Keratinocyte (primary cell): ENCODE results near the gene RAB3IL1. TPM values are rescaled to one million over a fixed set of nuclear protein-coding genes. Genes with fewer than 3 reads are reported as not detected.

Experiments
- DNase-seq: peaks from one replicate; pipeline ENCODE4 v3.0.0-alpha.2; 2011; ENCODE audit warnings: low read depth, missing footprints, low spot score
- FAIRE-seq: peaks from 2 replicates; lab custom pipeline; 2011; peaks lifted over from hg19 to GRCh38; lab: Jason Lieb, UNC
- H2AFZ ChIP-seq: 2 replicates; pipeline ENCODE4 v1.6.0; 2012; ENCODE audit warnings: low read length, control low read depth, inconsistent platforms; ENCODE audit not compliant: control insufficient read depth
- H3K27ac ChIP-seq: 2 replicates; pipeline ENCODE4 v1.5.1; 2011; ENCODE audit warnings: low read length; ENCODE audit not compliant: control insufficient read depth, insufficient read depth
- H3K27me3 ChIP-seq: 3 replicates; pipeline ENCODE4 v1.6.0; 2011; ENCODE audit warnings: low read length; ENCODE audit not compliant: control insufficient read depth, insufficient read depth; ENCODE audit errors: extremely low read depth
- H3K36me3 ChIP-seq, 2 experiments: 2 replicates in 1 of 2; 3 replicates in 1 of 2; pipeline ENCODE4 v1.5.1; 2011; ENCODE audit warnings: low read length in 2 of 2, mild to moderate bottlenecking in 1 of 2; ENCODE audit not compliant: control insufficient read depth in 2 of 2, insufficient read depth in 2 of 2; ENCODE audit errors: extremely low read depth in 1 of 2
- H3K4me1 ChIP-seq: 3 replicates; pipeline ENCODE4 v1.5.1; 2011; ENCODE audit warnings: low read length; ENCODE audit not compliant: control insufficient read depth, insufficient read depth; ENCODE audit errors: extremely low read depth
- H3K4me2 ChIP-seq: 3 replicates; pipeline ENCODE4 v1.6.0; 2011; ENCODE audit warnings: low read depth, low read length; ENCODE audit not compliant: control insufficient read depth, insufficient read depth; ENCODE audit errors: extremely low read depth
- H3K4me3 ChIP-seq, 3 experiments: fragments of 200-600 bp in 1 of 3; sonication (generic) in 1 of 3; 2 replicates in 2 of 3; 3 replicates in 1 of 3; pipeline ENCODE4 v1.5.1; 2011 to 2016; ENCODE audit warnings: low read length in 3 of 3, mild to moderate bottlenecking in 3 of 3, control low read depth in 2 of 3, inconsistent platforms in 1 of 3, low read depth in 1 of 3, mixed read lengths in 1 of 3, mixed run types in 1 of 3, moderate library complexity in 1 of 3; ENCODE audit not compliant: control insufficient read depth in 2 of 3, insufficient read depth in 2 of 3; ENCODE audit errors: extremely low read depth in 1 of 3
- H3K79me2 ChIP-seq: 2 replicates; pipeline ENCODE4 v1.6.0; 2012; ENCODE audit warnings: low read length; ENCODE audit not compliant: control insufficient read depth, insufficient read depth
- H3K9ac ChIP-seq: 3 replicates; pipeline ENCODE4 v1.6.0; 2011; ENCODE audit warnings: low read length; ENCODE audit not compliant: control insufficient read depth, insufficient read depth; ENCODE audit errors: extremely low read depth
- H3K9me1 ChIP-seq: 3 replicates; pipeline ENCODE4 v1.6.0; 2011; ENCODE audit warnings: low read length; ENCODE audit not compliant: control insufficient read depth, insufficient read depth; ENCODE audit errors: extremely low read depth
- H3K9me3 ChIP-seq: 2 replicates; pipeline ENCODE4 v1.5.1; 2012; ENCODE audit warnings: low read depth, low read length; ENCODE audit not compliant: control insufficient read depth
- H4K20me1 ChIP-seq: 3 replicates; pipeline ENCODE4 v1.6.0; 2011; ENCODE audit warnings: low read length; ENCODE audit not compliant: control insufficient read depth, insufficient read depth; ENCODE audit errors: extremely low read depth
- CTCF ChIP-seq, 3 experiments: IDR thresholded peaks in 1 of 3; conservative IDR thresholded peaks in 1 of 3; optimal IDR thresholded peaks in 1 of 3; 2 replicates in 2 of 3; 3 replicates in 1 of 3; pipeline versions ENCODE3 to v1.5.1; 2011; ENCODE audit warnings: low read length in 3 of 3, mild to moderate bottlenecking in 3 of 3, moderate library complexity in 2 of 3, control low read depth in 1 of 3, inconsistent platforms in 1 of 3; ENCODE audit not compliant: insufficient read depth in 2 of 3; ENCODE audit errors: extremely low read depth in 1 of 3
- EZH2 ChIP-seq: IDR thresholded peaks from one replicate; pipeline ENCODE4 v1.6.1; 2012; ENCODE audit warnings: inconsistent platforms, mild to moderate bottlenecking, low read length, moderate library complexity
- dilution Hi-C: fragments of 300-500 bp; cut with MboI; formaldehyde crosslinking; loops from one replicate; pipeline ENCODE4 v1.7.0; 2020; ENCODE audit warnings: low sequenced_read_pairs; ENCODE audit not compliant: extremely low pct_ligation_motif_present
- polyA plus RNA-seq, 5 experiments: library from polyadenylated mRNA; depleted of rRNA in 3 of 5; stranded (reverse) in 3 of 5; stranded (forward) in 1 of 5; unstranded in 1 of 5; fragments of >200 nt; gene quantifications; 1 replicate in 1 of 5; 2 replicates in 3 of 5; 3 replicates in 1 of 5; pipeline versions ENCODE4 v1.2.1 to v1.2.3, GENCODE V29; 2011 to 2012; ENCODE audit warnings: missing spikeins in 2 of 5, low read depth in 1 of 5, low replicate concordance in 1 of 5

The RAB3IL1 gene
- polyA plus RNA-seq, 1 donor (not counting 4 experiments of a cell fraction or from before 2014, with no cell fraction given): 0.31 TPM

GRCh38 chr11:61927501-61927900 lies 10.1 kb upstream of the RAB3IL1 start:
- TF ChIP-seq EZH2: no peak
- TF ChIP-seq CTCF (optimal IDR thresholded peaks at IDR 0.05 in 1 of 3, IDR thresholded peaks at IDR 0.05 in 1 of 3, conservative IDR thresholded peaks at IDR 0.05 in 1 of 3; ENCODE audit: extremely low read depth in 1 of 3, insufficient read depth in 2 of 3, low read length in 3 of 3): no peak
- Histone ChIP-seq H2AFZ (no peak overlapping the region), H3K79me2 (no peaks in the 10 kb centered on the region), H3K9ac (no peak overlapping the region), H3K36me3 (no peaks in the 10 kb centered on the region), H3K4me2 (no peak overlapping the region), H3K9me3 (no peaks in the 10 kb centered on the region), H3K4me1 (no peaks in the 10 kb centered on the region), H3K4me3 (no peak overlapping the region), H4K20me1 (no peaks in the 10 kb centered on the region), H3K9me1 (no peaks in the 10 kb centered on the region), H3K27me3 (peaks cover 18% of the 10 kb centered on the region), H3K27ac (no peak overlapping the region)
- dilution Hi-C loops: no loop called here
- FAIRE-seq (no peak), DNase-seq (no peak)

GRCh38 chr11:61926235-61926634 lies 8.9 kb upstream of the RAB3IL1 start:
- no peak overlapping the region for H3K4me3 ChIP-seq
- dilution Hi-C loops: no loop called here
- no peaks in the 10 kb centered on the region for H3K4me1 ChIP-seq
- no peaks in the 10 kb centered on the region for H3K36me3 ChIP-seq
- no peaks in the 10 kb centered on the region for H3K9me1 ChIP-seq
- no peak overlapping the region for H2AFZ ChIP-seq
- no peaks in the 10 kb centered on the region for H3K9me3 ChIP-seq
- no peaks in the 10 kb centered on the region for H4K20me1 ChIP-seq
- no peaks in the 10 kb centered on the region for H3K79me2 ChIP-seq
- TF ChIP-seq CTCF (optimal IDR thresholded peaks at IDR 0.05 in 1 of 3, IDR thresholded peaks at IDR 0.05 in 1 of 3, conservative IDR thresholded peaks at IDR 0.05 in 1 of 3; ENCODE audit: extremely low read depth in 1 of 3, insufficient read depth in 2 of 3, low read length in 3 of 3): no peak
- TF ChIP-seq EZH2: no peak
- H3K27me3 ChIP-seq: peaks cover 19% of the 10 kb centered on the region
- no peak overlapping the region for H3K27ac ChIP-seq
- no peak for FAIRE-seq
- no peak overlapping the region for H3K9ac ChIP-seq
- H3K4me2 ChIP-seq: no peak overlapping the region
- no peak for DNase-seq
